ENCODE results near the gene SCD5.

Gene SCD5

DNA sequence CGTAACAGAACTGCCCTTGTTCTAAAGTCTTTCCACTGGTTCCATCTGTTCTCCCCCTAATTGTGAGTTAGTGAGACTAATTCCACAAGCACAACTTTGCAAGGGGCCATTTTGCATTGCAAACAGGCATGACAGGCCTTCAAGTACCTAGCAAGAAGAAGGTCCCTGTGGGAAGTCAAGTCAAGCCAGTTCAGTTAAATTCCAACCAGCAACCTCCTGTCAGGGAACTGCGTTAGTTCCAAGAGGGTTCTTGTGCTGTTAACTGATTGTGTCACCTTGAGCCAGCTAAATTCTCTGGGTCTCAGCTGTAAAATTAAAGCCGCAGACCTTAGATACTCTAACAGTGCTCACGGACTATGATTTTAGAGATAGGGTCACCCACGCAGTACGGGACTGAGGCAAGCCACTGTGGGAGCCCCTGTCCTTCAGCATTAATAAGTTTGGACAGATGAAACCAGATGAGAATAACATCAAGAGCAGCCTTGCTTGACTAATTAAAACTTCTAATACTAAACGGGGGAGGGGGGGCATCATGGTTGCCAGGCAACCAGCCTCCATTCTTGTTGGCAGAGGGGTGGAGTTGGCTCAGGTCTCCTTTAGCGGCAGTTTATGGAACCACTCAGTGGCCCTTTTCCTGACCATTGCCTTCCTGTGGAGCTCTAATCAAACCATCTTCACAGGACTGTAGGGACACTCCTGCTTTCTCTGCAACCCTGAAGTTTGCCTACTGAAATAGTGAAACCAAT, 212.7 kb downstream of the SCD5 start:
- WGBS, 2 donors (ENCODE audit: extremely low coverage in 2 of 2, insufficient read length in 2 of 2, insufficient replicate concordance in 1 of 2), result no CpG with 5 or more reads among the region's 8 CpGs
- H3K36me3 ChIP-seq (replicated peaks in 1 of 2; ENCODE audit: control insufficient read depth in 2 of 2, insufficient read depth in 2 of 2, low read length in 2 of 2), result no peaks in the 10 kb centered on the region

DNA sequence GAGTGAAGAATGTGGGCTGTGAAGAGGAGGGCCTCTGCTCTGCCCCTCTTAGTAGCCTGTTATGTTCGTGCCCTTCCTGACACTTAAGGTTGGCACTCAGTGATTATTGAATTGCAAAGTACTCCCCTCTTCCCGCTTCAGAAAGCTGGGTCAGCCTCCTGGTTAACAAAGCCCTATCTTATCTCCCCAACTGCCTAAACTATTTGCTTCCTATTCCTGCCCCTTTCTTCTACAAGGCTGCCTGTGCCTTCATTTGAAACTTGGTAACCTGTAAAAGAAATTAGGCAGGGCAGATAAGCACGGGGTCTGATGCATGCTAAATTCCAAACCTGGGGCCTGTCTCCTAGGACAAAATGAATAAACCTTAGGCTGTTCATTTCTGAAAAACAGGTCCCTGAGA, 213.7 kb downstream of the SCD5 start:
- Histone ChIP-seq H2BK5ac (ENCODE audit: low read length) (no peak overlapping the region), H2BK15ac (ENCODE audit: low read length) (no peak overlapping the region), H3K14ac (ENCODE audit: low read length) (no peak overlapping the region), H3K36me3 (replicated peaks in 1 of 2; ENCODE audit: control insufficient read depth in 2 of 2, insufficient read depth in 2 of 2, low read length in 2 of 2) (no peaks in the 10 kb centered on the region), H3K9ac (ENCODE audit: low read depth, low read length, poor library complexity) (no peak overlapping the region), H2AFZ (ENCODE audit: low read length) (no peak overlapping the region), H3K27ac (replicated peaks; ENCODE audit: low read length) (no peak overlapping the region), H3K4me1 (ENCODE audit: control insufficient read depth in 2 of 2, insufficient read depth in 1 of 2, low read depth in 1 of 2, low read length in 2 of 2) (peaks cover 5 to 7% of the 10 kb centered on the region in 2 donors), H2AK5ac (ENCODE audit: low read depth, low read length) (no peak overlapping the region), H3K23ac (ENCODE audit: low read depth, low read length, poor library complexity) (no peak overlapping the region), H2BK12ac (ENCODE audit: low read length) (no peak overlapping the region), H2BK120ac (ENCODE audit: low read depth, low read length) (no peak overlapping the region), H3K9me3 (replicated peaks in 1 of 2; ENCODE audit: control insufficient read depth in 2 of 2, insufficient read depth in 1 of 2, low read depth in 1 of 2, low read length in 2 of 2) (no peaks in the 10 kb centered on the region), H4K91ac (ENCODE audit: low read depth, low read length, poor library complexity) (no peak overlapping the region), H3K79me1 (ENCODE audit: low read depth, low read length) (no peaks in the 10 kb centered on the region), H3K27me3 (ENCODE audit: control insufficient read depth in 3 of 3, insufficient read depth in 3 of 3, low read depth in 1 of 3, low read length in 3 of 3) (peaks cover 0 to 3% (median 0%) of the 10 kb centered on the region in 3 experiments), H3K4me3 (ENCODE audit: low read length in 2 of 2) (no peak overlapping the region), H3K4ac (ENCODE audit: low read length) (no peak overlapping the region), H4K8ac (ENCODE audit: low read depth, low read length) (no peak overlapping the region), H3K4me2 (ENCODE audit: insufficient read depth, low read length, poor library complexity, severe bottlenecking) (no peak overlapping the region), H3K18ac (ENCODE audit: low read length) (no peak overlapping the region)
- WGBS, 2 donors (ENCODE audit: extremely low coverage in 2 of 2, insufficient read length in 2 of 2, insufficient replicate concordance in 1 of 2), result no CpG with 5 or more reads among the region's 3 CpGs
- DNase-seq (ENCODE audit: low spot score), result no peak

More for the DNA sequence above, 212.7 kb downstream of the SCD5 start:
- Histone ChIP-seq H3K79me1 (ENCODE audit: low read depth, low read length) (no peaks in the 10 kb centered on the region), H4K91ac (ENCODE audit: low read depth, low read length, poor library complexity) (no peak overlapping the region), H3K27me3 (ENCODE audit: control insufficient read depth in 3 of 3, insufficient read depth in 3 of 3, low read depth in 1 of 3, low read length in 3 of 3) (peaks cover 0 to 3% (median 0%) of the 10 kb centered on the region in 3 experiments), H2BK12ac (ENCODE audit: low read length) (no peak overlapping the region), H3K4me2 (ENCODE audit: insufficient read depth, low read length, poor library complexity, severe bottlenecking) (no peak overlapping the region), H3K27ac (replicated peaks; ENCODE audit: low read length) (no peak overlapping the region), H2AFZ (ENCODE audit: low read length) (no peak overlapping the region), H2AK5ac (ENCODE audit: low read depth, low read length) (no peak overlapping the region), H3K4me3 (ENCODE audit: low read length in 2 of 2) (no peak overlapping the region), H3K23ac (ENCODE audit: low read depth, low read length, poor library complexity) (no peak overlapping the region), H2BK120ac (ENCODE audit: low read depth, low read length) (no peak overlapping the region), H3K4ac (ENCODE audit: low read length) (no peak overlapping the region), H3K14ac (ENCODE audit: low read length) (no peak overlapping the region), H2BK15ac (ENCODE audit: low read length) (no peak overlapping the region), H3K4me1 (ENCODE audit: control insufficient read depth in 2 of 2, insufficient read depth in 1 of 2, low read depth in 1 of 2, low read length in 2 of 2) (peaks cover 5 to 7% of the 10 kb centered on the region in 2 donors), H3K9me3 (replicated peaks in 1 of 2; ENCODE audit: control insufficient read depth in 2 of 2, insufficient read depth in 1 of 2, low read depth in 1 of 2, low read length in 2 of 2) (no peaks in the 10 kb centered on the region), H3K9ac (ENCODE audit: low read depth, low read length, poor library complexity) (no peak overlapping the region), H2BK5ac (ENCODE audit: low read length) (no peak overlapping the region), H4K8ac (ENCODE audit: low read depth, low read length) (no peak overlapping the region), H3K18ac (ENCODE audit: low read length) (no peak overlapping the region)
- no peak for DNase-seq (ENCODE audit: low spot score)

DNA sequence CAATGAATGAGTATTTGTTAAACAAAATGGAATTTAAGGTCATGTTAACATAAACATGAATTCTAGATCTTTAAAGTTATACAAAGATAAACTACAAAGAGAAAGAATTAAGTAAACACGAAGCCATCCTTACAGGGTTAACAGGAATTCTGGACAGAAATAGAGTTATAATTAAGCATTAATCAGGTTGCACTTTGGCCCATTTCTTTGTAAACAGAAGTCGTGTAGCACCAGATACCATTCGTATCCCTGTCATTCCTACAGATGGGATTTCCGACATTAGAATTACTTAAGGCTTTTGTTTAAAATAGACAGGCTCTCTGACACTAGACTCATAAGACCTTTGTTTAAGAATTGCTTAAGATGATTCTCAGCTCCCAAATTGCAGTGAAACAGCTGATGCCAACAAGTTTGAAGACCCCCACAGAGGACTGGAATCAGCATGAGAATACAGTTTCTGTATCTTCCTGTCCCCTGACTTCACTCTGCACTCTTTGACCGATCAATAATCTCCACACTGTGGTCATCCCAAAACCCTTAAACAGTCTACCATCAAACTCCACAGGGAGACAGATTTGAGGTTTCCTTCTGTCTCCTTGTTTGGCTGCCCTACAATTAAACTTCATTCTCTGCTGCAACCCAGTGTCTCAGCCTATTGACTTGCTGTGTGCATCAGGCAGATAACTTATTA, 214.6 kb downstream of the SCD5 start:
- Histone ChIP-seq H3K79me1 (ENCODE audit: low read depth, low read length) (no peaks in the 10 kb centered on the region), H3K4me2 (ENCODE audit: insufficient read depth, low read length, poor library complexity, severe bottlenecking) (no peak overlapping the region), H3K27me3 (ENCODE audit: control insufficient read depth in 3 of 3, insufficient read depth in 3 of 3, low read depth in 1 of 3, low read length in 3 of 3) (peaks cover 0 to 3% (median 0%) of the 10 kb centered on the region in 3 experiments), H3K4me1 (ENCODE audit: control insufficient read depth in 2 of 2, insufficient read depth in 1 of 2, low read depth in 1 of 2, low read length in 2 of 2) (peaks cover 5 to 7% of the 10 kb centered on the region in 2 donors), H4K91ac (ENCODE audit: low read depth, low read length, poor library complexity) (no peak overlapping the region), H2BK5ac (ENCODE audit: low read length) (no peak overlapping the region), H3K4me3 (ENCODE audit: low read length in 2 of 2) (no peak overlapping the region), H3K18ac (ENCODE audit: low read length) (no peak overlapping the region), H2AK5ac (ENCODE audit: low read depth, low read length) (no peak overlapping the region), H3K14ac (ENCODE audit: low read length) (no peak overlapping the region), H2BK12ac (ENCODE audit: low read length) (no peak overlapping the region), H4K8ac (ENCODE audit: low read depth, low read length) (no peak overlapping the region), H2AFZ (ENCODE audit: low read length) (no peak overlapping the region), H3K27ac (replicated peaks; ENCODE audit: low read length) (no peak overlapping the region), H3K9me3 (replicated peaks in 1 of 2; ENCODE audit: control insufficient read depth in 2 of 2, insufficient read depth in 1 of 2, low read depth in 1 of 2, low read length in 2 of 2) (no peaks in the 10 kb centered on the region), H3K9ac (ENCODE audit: low read depth, low read length, poor library complexity) (no peak overlapping the region), H2BK15ac (ENCODE audit: low read length) (no peak overlapping the region), H3K4ac (ENCODE audit: low read length) (no peak overlapping the region), H3K36me3 (replicated peaks in 1 of 2; ENCODE audit: control insufficient read depth in 2 of 2, insufficient read depth in 2 of 2, low read length in 2 of 2) (no peaks in the 10 kb centered on the region), H2BK120ac (ENCODE audit: low read depth, low read length) (no peak overlapping the region), H3K23ac (ENCODE audit: low read depth, low read length, poor library complexity) (no peak overlapping the region)
- no CpG with 5 or more reads among the region's 5 CpGs for WGBS, 2 donors (ENCODE audit: extremely low coverage in 2 of 2, insufficient read length in 2 of 2, insufficient replicate concordance in 1 of 2)
- no peak for DNase-seq (ENCODE audit: low spot score)

DNA sequence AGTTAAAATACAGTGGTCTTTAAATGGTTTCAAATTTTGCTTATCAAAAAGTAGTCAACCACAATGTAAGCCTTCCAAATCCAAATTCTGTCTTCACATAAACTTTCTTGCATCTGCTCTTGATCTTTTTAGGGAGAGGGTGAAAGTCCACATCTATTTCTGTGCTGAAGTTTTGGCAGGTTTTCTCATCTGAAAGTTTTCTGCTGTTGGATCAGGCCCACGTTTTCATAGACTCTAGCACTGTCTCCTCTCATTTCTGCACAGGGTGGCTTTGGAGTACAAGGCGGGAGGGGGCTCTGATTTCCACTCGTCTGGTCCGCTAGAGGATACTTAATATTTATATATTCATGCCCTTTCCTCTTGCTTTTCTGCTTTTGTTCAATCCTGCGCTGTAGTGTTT, 218.7 kb downstream of the SCD5 start:
- no peak overlapping the region for H2BK12ac ChIP-seq (ENCODE audit: low read length)
- no peak overlapping the region for H3K4ac ChIP-seq (ENCODE audit: low read length)
- WGBS, 2 donors (ENCODE audit: extremely low coverage in 2 of 2, insufficient read length in 2 of 2, insufficient replicate concordance in 1 of 2), result no CpG with 5 or more reads among the region's 5 CpGs
- no peaks in the 10 kb centered on the region for H3K79me1 ChIP-seq (ENCODE audit: low read depth, low read length)
- H4K8ac ChIP-seq (ENCODE audit: low read depth, low read length), result no peak overlapping the region
- peaks cover 0 to 10% (median 0%) of the 10 kb centered on the region in 3 experiments for H3K27me3 ChIP-seq (ENCODE audit: control insufficient read depth in 3 of 3, insufficient read depth in 3 of 3, low read depth in 1 of 3, low read length in 3 of 3)
- no peak overlapping the region for H2BK120ac ChIP-seq (ENCODE audit: low read depth, low read length)
- peaks cover 0 to 1% of the 10 kb centered on the region in 2 donors for H3K4me1 ChIP-seq (ENCODE audit: control insufficient read depth in 2 of 2, insufficient read depth in 1 of 2, low read depth in 1 of 2, low read length in 2 of 2)
- no peak overlapping the region for H3K23ac ChIP-seq (ENCODE audit: low read depth, low read length, poor library complexity)
- no peak overlapping the region for H3K27ac ChIP-seq (replicated peaks; ENCODE audit: low read length)
- H3K4me3 ChIP-seq (ENCODE audit: low read length in 2 of 2), result no peak overlapping the region
- H3K9me3 ChIP-seq (replicated peaks in 1 of 2; ENCODE audit: control insufficient read depth in 2 of 2, insufficient read depth in 1 of 2, low read depth in 1 of 2, low read length in 2 of 2), result no peaks in the 10 kb centered on the region
- no peak overlapping the region for H2AK5ac ChIP-seq (ENCODE audit: low read depth, low read length)
- no peaks in the 10 kb centered on the region for H3K36me3 ChIP-seq (replicated peaks in 1 of 2; ENCODE audit: control insufficient read depth in 2 of 2, insufficient read depth in 2 of 2, low read length in 2 of 2)
- H2AFZ ChIP-seq (ENCODE audit: low read length), result no peak overlapping the region
- no peak overlapping the region for H3K4me2 ChIP-seq (ENCODE audit: insufficient read depth, low read length, poor library complexity, severe bottlenecking)
- H2BK15ac ChIP-seq (ENCODE audit: low read length), result no peak overlapping the region
- H4K91ac ChIP-seq (ENCODE audit: low read depth, low read length, poor library complexity), result no peak overlapping the region
- H2BK5ac ChIP-seq (ENCODE audit: low read length), result no peak overlapping the region
- H3K14ac ChIP-seq (ENCODE audit: low read length), result no peak overlapping the region
- H3K18ac ChIP-seq (ENCODE audit: low read length), result no peak overlapping the region
- no peak for DNase-seq (ENCODE audit: low spot score)
- H3K9ac ChIP-seq (ENCODE audit: low read depth, low read length, poor library complexity), result no peak overlapping the region

Data from neuronal stem cell (in vitro differentiated cells).